ENCODE data around the gene TMED7.

DNA sequence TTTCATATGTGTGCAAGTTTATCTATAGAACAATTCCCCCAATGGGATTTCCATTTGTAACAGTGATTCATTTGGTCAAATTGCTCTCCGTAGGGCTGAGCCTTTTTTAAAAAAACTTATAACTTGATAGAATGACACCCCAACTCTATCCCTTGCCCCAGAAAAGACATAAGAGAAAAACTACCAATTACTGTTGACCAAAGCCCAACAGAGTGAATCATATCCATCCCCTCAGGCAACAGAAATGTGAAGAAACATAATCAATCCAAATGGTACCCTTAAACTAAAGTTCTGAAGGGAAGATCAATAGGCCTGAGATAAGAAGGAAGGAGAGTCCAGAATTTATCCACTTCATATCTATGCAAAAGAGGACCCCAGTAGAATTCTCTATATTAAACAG is 41.3 kb downstream of the TMED7 start:
- TF ChIP-seq ADNP (CRISPR knock-in tag; IDR thresholded peaks at IDR 0.05) (no peak), ZNF639 (CRISPR knock-in tag; conservative IDR thresholded peaks at IDR 0.05) (no peak), SSRP1 (CRISPR knock-in tag; IDR thresholded peaks at IDR 0.05) (no peak), U2AF1 (optimal IDR thresholded peaks at IDR 0.05; ENCODE audit: low read depth, low read length) (no peak), SETDB1 (CRISPR knock-in tag; IDR thresholded peaks at IDR 0.05; ENCODE audit: borderline replicate concordance) (no peak), KDM3A (CRISPR knock-in tag; IDR thresholded peaks at IDR 0.05; ENCODE audit: low read depth) (no peak), NR2F6 (IDR thresholded peaks at IDR 0.05) (no peak), NR2F6 (CRISPR knock-in tag; IDR thresholded peaks at IDR 0.05) (no peak)

All from HepG2 (cell line).